RWPE1 (cell line): ENCODE data around the gene XPNPEP2.

Source experiments
- CTCF ChIA-PET: fragments of 350-600 bp; sonication (Branson Sonifier 250); formaldehyde crosslinking; extraction: SDS; loops from one replicate; lab custom pipeline; 2021; lab: Yijun Ruan, JAX
- POLR2A ChIA-PET: fragments of 400-600 bp; formaldehyde crosslinking; extraction: SDS; loops from one replicate; lab custom pipeline; 2020; ENCODE audit warnings: antibody characterized with exemption; ENCODE audit not compliant: low non-redundant PET; lab: Yijun Ruan, JAX
- DNase-seq: peaks from one replicate; pipeline ENCODE4 v3.0.0; 2012; ENCODE audit warnings: low spot score
- H3K27ac ChIP-seq: fragments of 450-650 bp; 2 replicates; pipeline ENCODE4 v1.5.1; 2017
- CTCF ChIP-seq: fragments of 450-650 bp; conservative IDR thresholded peaks from 2 replicates; pipeline ENCODE4 v1.5.1; 2017; ENCODE audit warnings: low read depth, mild to moderate bottlenecking

XPNPEP2 gene

GRCh38 chrX:129750971-129751370, 12.2 kb downstream of the XPNPEP2 start:
- ChIA-PET POLR2A (no interaction called here), CTCF (no interaction called here)
- no peak for TF ChIP-seq CTCF
- DNase-seq = no peak
- H3K27ac ChIP-seq = no peak overlapping the region

- no peak for TF ChIP-seq CTCF
- H3K27ac ChIP-seq = no peak overlapping the region
- POLR2A ChIA-PET = no interaction called here
- DNase-seq = no peak
- CTCF ChIA-PET = interaction anchor here (0.6 kb wide), 1 partner anchor 52 kb away, joined by 3 read pairs; no protein-coding TSS in a partner anchor
Observed at GRCh38 chrX:129754056-129755024, 15.6 kb downstream of the XPNPEP2 start.

GRCh38 chrX:129755779-129756650, 17.2 kb downstream of the XPNPEP2 start:
- POLR2A ChIA-PET = no interaction called here
- CTCF ChIA-PET = interaction anchor here (0.5 kb wide), 1 partner anchor 267 kb away, joined by 3 read pairs; no protein-coding TSS in a partner anchor
- DNase-seq = no peak
- TF ChIP-seq CTCF = no peak
- H3K27ac ChIP-seq = no peak overlapping the region

GRCh38 chrX:129759576-129760061, 20.8 kb downstream of the XPNPEP2 start:
- DNase-seq = no peak
- CTCF ChIA-PET = no interaction called here

GRCh38 chrX:129760155-129760554, 21.4 kb downstream of the XPNPEP2 start:
- no peak for DNase-seq
- ChIA-PET CTCF (no interaction called here), POLR2A (no interaction called here)
- TF ChIP-seq CTCF = no peak
- H3K27ac ChIP-seq = no peak overlapping the region

More at GRCh38 chrX:129759576-129760061, 20.8 kb downstream of the XPNPEP2 start:
- POLR2A ChIA-PET = no interaction called here
- no peak for TF ChIP-seq CTCF
- H3K27ac ChIP-seq = no peak overlapping the region

GRCh38 chrX:129760981-129761380, 22.2 kb downstream of the XPNPEP2 start:
- DNase-seq = no peak
- CTCF ChIA-PET = no interaction called here
- H3K27ac ChIP-seq = no peak overlapping the region
- POLR2A ChIA-PET = no interaction called here
- no peak for TF ChIP-seq CTCF
